IPS-18a (cell line): ENCODE results near the gene RYR2.

Experiments used
- H3K27ac ChIP-seq: one replicate; pipeline ENCODE4 v1.5.1; 2013; ENCODE audit warnings: low read length
- H3K27me3 ChIP-seq: one replicate; pipeline ENCODE4 v1.6.1; 2013; ENCODE audit warnings: mild to moderate bottlenecking, low read length; ENCODE audit not compliant: control insufficient read depth, insufficient read depth
- H3K36me3 ChIP-seq: one replicate; pipeline ENCODE4 v1.6.1; 2013; ENCODE audit warnings: low read depth, low read length; ENCODE audit not compliant: control insufficient read depth
- H3K4me1 ChIP-seq: one replicate; pipeline ENCODE4 v1.6.1; 2013; ENCODE audit warnings: low read depth, low read length; ENCODE audit not compliant: control insufficient read depth
- H3K4me3 ChIP-seq: one replicate; pipeline ENCODE4 v1.5.1; 2013; ENCODE audit warnings: low read length
- H3K9ac ChIP-seq: one replicate; pipeline ENCODE4 v1.6.1; 2013; ENCODE audit warnings: mild to moderate bottlenecking, low read length, moderate library complexity
- H3K9me3 ChIP-seq: one replicate; pipeline ENCODE4 v1.6.1; 2013; ENCODE audit warnings: low read depth, low read length; ENCODE audit not compliant: control insufficient read depth

Gene RYR2

GRCh38 chr1:237211031-237211430, 169.0 kb downstream of the RYR2 start:
- Histone ChIP-seq H3K9ac (no peak overlapping the region), H3K36me3 (no peaks in the 10 kb centered on the region), H3K27ac (no peak overlapping the region), H3K27me3 (no peaks in the 10 kb centered on the region), H3K9me3 (no peaks in the 10 kb centered on the region), H3K4me1 (no peaks in the 10 kb centered on the region), H3K4me3 (no peak overlapping the region)

GRCh38 chr1:237211540-237211939, 169.6 kb downstream of the RYR2 start:
- Histone ChIP-seq H3K9me3 (no peaks in the 10 kb centered on the region), H3K27me3 (no peaks in the 10 kb centered on the region), H3K9ac (no peak overlapping the region), H3K27ac (no peak overlapping the region), H3K4me3 (no peak overlapping the region), H3K4me1 (no peaks in the 10 kb centered on the region), H3K36me3 (no peaks in the 10 kb centered on the region)

DNA sequence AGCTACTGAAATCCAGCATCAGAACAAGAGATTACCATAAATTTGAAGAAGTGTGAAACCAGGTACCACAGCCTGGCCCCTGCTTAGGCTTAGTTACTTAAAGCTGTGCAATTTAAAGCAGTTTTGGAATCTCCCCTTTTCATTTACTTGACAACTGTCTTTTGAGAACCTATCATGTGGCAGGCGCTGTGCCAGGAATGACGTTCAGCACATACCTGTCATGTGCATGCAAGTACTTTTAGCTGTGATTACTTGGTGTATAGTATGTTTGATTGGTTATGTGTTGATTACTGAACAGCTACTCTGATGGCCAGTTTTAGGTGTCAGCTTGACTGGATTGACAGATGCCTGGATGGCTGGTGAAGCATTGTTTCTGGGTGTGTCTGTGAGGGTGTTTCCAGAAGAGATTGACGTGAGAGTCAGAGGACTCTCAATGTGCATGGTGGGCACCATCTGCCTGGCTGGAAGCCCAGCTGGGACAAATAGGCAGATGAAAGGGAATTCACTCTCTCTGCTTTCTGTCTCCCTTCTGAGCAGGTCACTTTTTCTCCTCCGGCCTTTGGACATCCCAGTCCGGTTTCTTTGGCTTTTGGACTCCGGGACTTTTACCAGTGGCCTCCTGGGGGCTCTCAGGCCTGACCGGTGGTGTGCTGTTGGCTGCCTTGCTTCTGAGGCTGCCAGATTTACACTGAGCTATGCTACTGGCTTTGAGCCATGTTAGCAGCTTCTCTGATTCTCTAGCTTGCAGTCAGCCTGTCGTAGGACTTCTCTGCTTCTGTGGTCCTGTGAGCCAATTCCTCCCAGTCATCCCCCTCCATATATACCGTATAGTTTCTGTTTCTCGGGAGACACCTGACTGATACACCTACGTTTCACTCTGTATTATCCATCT, 178.0 kb downstream of the RYR2 start:
- H3K27ac ChIP-seq = no peak overlapping the region
- H3K4me3 ChIP-seq = no peak overlapping the region
- H3K9me3 ChIP-seq = no peaks in the 10 kb centered on the region
- no peaks in the 10 kb centered on the region for H3K27me3 ChIP-seq
- H3K36me3 ChIP-seq = no peaks in the 10 kb centered on the region
- no peak overlapping the region for H3K9ac ChIP-seq
- H3K4me1 ChIP-seq = no peaks in the 10 kb centered on the region

- no peaks in the 10 kb centered on the region for H3K4me1 ChIP-seq
- H3K9me3 ChIP-seq = no peaks in the 10 kb centered on the region
- H3K27ac ChIP-seq = no peak overlapping the region
- H3K9ac ChIP-seq = no peak overlapping the region
- no peak overlapping the region for H3K4me3 ChIP-seq
- H3K27me3 ChIP-seq = no peaks in the 10 kb centered on the region
- H3K36me3 ChIP-seq = no peaks in the 10 kb centered on the region
These were observed 181.4 kb downstream of the RYR2 start for GRCh38 chr1:237223419-237223818.

GRCh38 chr1:237226177-237226944, 184.4 kb downstream of the RYR2 start:
- H3K9ac ChIP-seq = no peak overlapping the region
- H3K27ac ChIP-seq = no peak overlapping the region

GRCh38 chr1:237227476-237227875, 185.5 kb downstream of the RYR2 start:
- no peak overlapping the region for H3K9ac ChIP-seq
- H3K27ac ChIP-seq = no peak overlapping the region
- no peaks in the 10 kb centered on the region for H3K27me3 ChIP-seq
- H3K9me3 ChIP-seq = no peaks in the 10 kb centered on the region
- H3K4me1 ChIP-seq = peaks cover 4% of the 10 kb centered on the region
- H3K4me3 ChIP-seq = no peak overlapping the region
- no peaks in the 10 kb centered on the region for H3K36me3 ChIP-seq

More at GRCh38 chr1:237226177-237226944, 184.4 kb downstream of the RYR2 start:
- Histone ChIP-seq H3K27me3 (no peaks in the 10 kb centered on the region), H3K36me3 (no peaks in the 10 kb centered on the region), H3K4me1 (no peaks in the 10 kb centered on the region), H3K4me3 (no peak overlapping the region), H3K9me3 (no peaks in the 10 kb centered on the region)

- no peak overlapping the region for H3K9ac ChIP-seq
- H3K4me1 ChIP-seq = peaks cover 7% of the 10 kb centered on the region
- no peak overlapping the region for H3K27ac ChIP-seq
These were observed 186.4 kb downstream of the RYR2 start for GRCh38 chr1:237228421-237228820.

GRCh38 chr1:237229333-237229732, 187.3 kb downstream of the RYR2 start:
- H3K4me1 ChIP-seq = peaks cover 7% of the 10 kb centered on the region
- H3K4me3 ChIP-seq = no peak overlapping the region
- no peaks in the 10 kb centered on the region for H3K9me3 ChIP-seq
- no peaks in the 10 kb centered on the region for H3K27me3 ChIP-seq
- H3K36me3 ChIP-seq = no peaks in the 10 kb centered on the region
- no peak overlapping the region for H3K9ac ChIP-seq
- no peak overlapping the region for H3K27ac ChIP-seq

More at GRCh38 chr1:237228421-237228820, 186.4 kb downstream of the RYR2 start:
- Histone ChIP-seq H3K27me3 (no peaks in the 10 kb centered on the region), H3K9me3 (no peaks in the 10 kb centered on the region), H3K4me3 (no peak overlapping the region), H3K36me3 (no peaks in the 10 kb centered on the region)

DNA sequence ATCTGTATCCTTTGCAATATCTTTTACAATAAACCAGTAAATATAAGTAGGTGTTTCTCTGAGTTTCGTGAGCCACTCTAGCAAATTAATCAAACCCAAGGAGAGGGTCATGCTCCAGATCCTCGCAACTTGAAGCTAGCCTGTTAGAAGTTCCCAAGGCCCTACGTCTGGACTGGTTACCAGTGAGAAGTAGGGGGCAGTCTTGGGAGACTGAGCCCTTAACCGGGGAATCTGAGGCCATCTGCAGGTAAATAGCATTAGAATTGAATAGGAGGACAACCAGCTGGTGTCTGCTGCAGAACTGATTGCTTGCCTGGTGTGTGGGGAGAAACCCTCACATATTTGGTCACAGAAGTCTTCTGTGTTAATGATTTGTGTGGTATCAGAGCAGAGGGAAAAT, 190.5 kb downstream of the RYR2 start:
- peaks cover 7% of the 10 kb centered on the region for H3K4me1 ChIP-seq
- H3K4me3 ChIP-seq = no peak overlapping the region
- H3K9ac ChIP-seq = no peak overlapping the region
- no peak overlapping the region for H3K27ac ChIP-seq
- H3K9me3 ChIP-seq = no peaks in the 10 kb centered on the region
- no peaks in the 10 kb centered on the region for H3K36me3 ChIP-seq
- H3K27me3 ChIP-seq = no peaks in the 10 kb centered on the region

- H3K9ac ChIP-seq = no peak overlapping the region
- H3K27me3 ChIP-seq = no peaks in the 10 kb centered on the region
- no peaks in the 10 kb centered on the region for H3K36me3 ChIP-seq
- H3K9me3 ChIP-seq = no peaks in the 10 kb centered on the region
- H3K4me3 ChIP-seq = no peak overlapping the region
- peaks cover 15% of the 10 kb centered on the region for H3K4me1 ChIP-seq
- H3K27ac ChIP-seq = no peak overlapping the region
These were observed 193.1 kb downstream of the RYR2 start for GRCh38 chr1:237235091-237235490.

- Histone ChIP-seq H3K27ac (no peak overlapping the region), H3K4me1 (peaks cover 15% of the 10 kb centered on the region), H3K36me3 (no peaks in the 10 kb centered on the region), H3K9ac (no peak overlapping the region), H3K9me3 (no peaks in the 10 kb centered on the region), H3K27me3 (no peaks in the 10 kb centered on the region), H3K4me3 (no peak overlapping the region)
These were observed 195.7 kb downstream of the RYR2 start for GRCh38 chr1:237237721-237238120.
